Neuron (in vitro differentiated cells): Measurements from ENCODE around the gene SWT1.

Experiments used
- H2AFZ ChIP-seq: one replicate; pipeline ENCODE4 v1.6.1; 2013; ENCODE audit warnings: low read depth, mild to moderate bottlenecking, inconsistent platforms, low read length, moderate library complexity
- H3K27me3 ChIP-seq: one replicate; pipeline ENCODE4 v1.6.1; 2013; ENCODE audit warnings: low read length; ENCODE audit not compliant: insufficient read depth
- H3K36me3 ChIP-seq: one replicate; pipeline ENCODE4 v1.6.1; 2013; ENCODE audit warnings: low read length; ENCODE audit not compliant: insufficient read depth
- H3K4me1 ChIP-seq: one replicate; pipeline ENCODE4 v1.6.1; 2013; ENCODE audit warnings: low read length; ENCODE audit not compliant: insufficient read depth
- H3K4me3 ChIP-seq: 2 replicates; pipeline ENCODE4 v1.5.1; 2013; ENCODE audit warnings: mild to moderate bottlenecking, low read length, moderate library complexity
- H3K9me3 ChIP-seq: one replicate; pipeline ENCODE4 v1.6.1; 2013; ENCODE audit warnings: low read length

Gene SWT1

GRCh38 chr1:185156854-185157598 is at the start of gene SWT1, which contains the start of gene TRMT1L:
Gene SWT1 (plus strand): TSS chr1:185157167. CDS start chr1:185160842, 3,675 bp downstream.
Gene TRMT1L (minus strand): TSS chr1:185156953. CDS start chr1:185156712, 241 bp downstream.
- Histone ChIP-seq H3K4me1 (peaks cover 17% of the 10 kb centered on the region), H3K4me3 (peak within 1 kb of the TSS; percentile 94), H2AFZ (peak within 1 kb of the TSS; percentile 89), H3K9me3 (no peaks in the 10 kb centered on the region), H3K36me3 (no peaks in the 10 kb centered on the region), H3K27me3 (no peaks in the 10 kb centered on the region)

DNA sequence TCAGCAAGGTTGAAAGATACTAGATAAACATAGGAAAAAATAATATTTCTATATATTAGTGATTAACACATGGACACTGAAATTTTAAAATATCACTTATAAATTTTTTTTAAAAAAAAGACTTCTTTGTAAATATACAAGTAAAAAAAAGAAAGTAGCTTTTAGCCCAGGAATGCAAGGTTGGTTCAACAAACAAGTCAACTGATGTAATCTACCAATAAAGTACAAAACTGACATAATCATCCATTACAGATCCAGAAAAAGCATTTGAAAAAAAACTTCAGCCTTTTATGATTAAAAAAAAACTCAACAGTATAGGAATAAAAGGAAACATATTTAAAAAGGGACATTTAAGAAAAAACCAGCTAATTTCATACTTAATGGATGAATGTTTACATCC is 48.6 kb upstream of the SWT1 start:
- H2AFZ ChIP-seq, result no peak overlapping the region
- H3K27me3 ChIP-seq, result no peaks in the 10 kb centered on the region
- H3K9me3 ChIP-seq, result peaks cover 3% of the 10 kb centered on the region
- no peaks in the 10 kb centered on the region for H3K4me1 ChIP-seq
- no peak overlapping the region for H3K4me3 ChIP-seq
- peaks cover 8% of the 10 kb centered on the region for H3K36me3 ChIP-seq

DNA sequence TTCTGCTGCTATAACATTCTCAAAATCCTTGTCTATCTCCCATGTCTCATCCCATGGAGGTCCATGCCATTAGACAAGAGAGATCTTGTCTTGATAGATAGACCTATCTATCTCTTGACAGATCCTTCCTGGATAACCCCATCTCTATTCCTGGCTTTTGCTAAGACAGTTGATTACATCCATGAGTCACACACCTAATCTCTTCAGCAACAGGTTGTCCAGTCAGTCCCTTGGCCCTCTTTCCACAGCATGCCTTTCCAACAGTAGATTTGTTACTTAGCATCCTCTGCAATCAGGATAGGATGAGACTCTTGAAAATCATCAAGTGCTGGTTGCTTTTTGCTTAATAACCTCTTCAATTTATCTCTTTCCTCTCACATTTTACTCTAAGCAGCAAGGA is 46.8 kb upstream of the SWT1 start:
- H3K27me3 ChIP-seq, result no peaks in the 10 kb centered on the region
- no peak overlapping the region for H2AFZ ChIP-seq
- H3K9me3 ChIP-seq, result peaks cover 3% of the 10 kb centered on the region
- H3K36me3 ChIP-seq, result no peaks in the 10 kb centered on the region
- H3K4me1 ChIP-seq, result no peaks in the 10 kb centered on the region
- no peak overlapping the region for H3K4me3 ChIP-seq

- H3K9me3 ChIP-seq, result peaks cover 3% of the 10 kb centered on the region
- no peak overlapping the region for H2AFZ ChIP-seq
- no peaks in the 10 kb centered on the region for H3K4me1 ChIP-seq
- no peak overlapping the region for H3K4me3 ChIP-seq
- H3K36me3 ChIP-seq, result no peaks in the 10 kb centered on the region
- H3K27me3 ChIP-seq, result no peaks in the 10 kb centered on the region
Measured at GRCh38 chr1:185111873-185112272, 45.1 kb upstream of the SWT1 start.

DNA sequence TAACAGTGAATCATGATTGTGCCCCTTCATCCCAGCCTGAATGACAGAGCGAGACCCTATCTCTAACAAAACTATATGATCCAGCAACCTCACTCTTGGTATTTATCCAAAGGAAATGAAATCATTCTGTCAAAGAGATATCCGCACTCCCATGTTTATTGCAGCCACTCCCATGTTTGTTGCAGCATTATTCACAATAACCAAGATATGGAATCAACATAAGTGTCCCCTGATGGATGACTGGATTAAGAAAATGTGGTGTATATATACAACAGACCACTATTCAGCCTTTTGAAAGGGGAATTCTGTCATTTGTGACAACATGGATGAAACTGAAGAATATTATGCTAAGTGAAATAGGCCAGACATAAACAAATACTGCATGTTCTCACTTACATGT is 44.6 kb upstream of the SWT1 start:
- H3K36me3 ChIP-seq, result no peaks in the 10 kb centered on the region
- H3K9me3 ChIP-seq, result peaks cover 3% of the 10 kb centered on the region
- no peak overlapping the region for H3K4me3 ChIP-seq
- no peaks in the 10 kb centered on the region for H3K27me3 ChIP-seq
- H2AFZ ChIP-seq, result no peak overlapping the region
- no peaks in the 10 kb centered on the region for H3K4me1 ChIP-seq

GRCh38 chr1:185129708-185130107 is 27.3 kb upstream of the SWT1 start:
- H3K36me3 ChIP-seq, result peaks cover 41% of the 10 kb centered on the region
- no peak overlapping the region for H2AFZ ChIP-seq

GRCh38 chr1:185132534-185132933 is 24.4 kb upstream of the SWT1 start:
- peaks cover 6% of the 10 kb centered on the region for H3K9me3 ChIP-seq
- H3K4me3 ChIP-seq, result no peak overlapping the region
- no peaks in the 10 kb centered on the region for H3K27me3 ChIP-seq
- peaks cover 43% of the 10 kb centered on the region for H3K36me3 ChIP-seq
- H3K4me1 ChIP-seq, result no peaks in the 10 kb centered on the region
- H2AFZ ChIP-seq, result no peak overlapping the region

More at GRCh38 chr1:185129708-185130107, 27.3 kb upstream of the SWT1 start:
- no peak overlapping the region for H3K4me3 ChIP-seq
- H3K27me3 ChIP-seq, result no peaks in the 10 kb centered on the region
- H3K9me3 ChIP-seq, result peaks cover 6% of the 10 kb centered on the region
- no peaks in the 10 kb centered on the region for H3K4me1 ChIP-seq

GRCh38 chr1:185137896-185138545 is 18.9 kb upstream of the SWT1 start:
- H3K4me1 ChIP-seq, result no peaks in the 10 kb centered on the region
- peaks cover 52% of the 10 kb centered on the region for H3K36me3 ChIP-seq
- no peaks in the 10 kb centered on the region for H3K27me3 ChIP-seq
- H3K9me3 ChIP-seq, result no peaks in the 10 kb centered on the region
- no peak overlapping the region for H2AFZ ChIP-seq
- H3K4me3 ChIP-seq, result no peak overlapping the region

DNA sequence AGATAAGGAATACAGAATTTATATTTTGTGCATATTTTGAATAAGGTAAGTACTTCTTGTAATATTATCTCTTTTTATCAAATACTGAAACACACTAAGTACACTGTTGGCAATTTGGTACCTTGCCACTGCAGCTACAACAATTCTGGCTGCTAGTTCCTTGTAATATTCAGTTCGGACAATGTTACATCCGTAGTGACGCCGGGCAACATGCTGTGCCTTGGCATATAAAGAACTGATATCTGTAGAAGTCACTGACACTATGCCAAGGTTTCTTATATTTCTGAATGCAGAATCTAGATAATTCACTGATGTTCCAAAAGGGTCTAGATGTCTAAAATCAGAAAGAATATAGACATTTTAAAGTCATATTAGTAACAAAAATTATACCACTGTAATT is 17.7 kb upstream of the SWT1 start:
- H3K4me1 ChIP-seq, result no peaks in the 10 kb centered on the region
- H3K4me3 ChIP-seq, result no peak overlapping the region
- peaks cover 52% of the 10 kb centered on the region for H3K36me3 ChIP-seq
- H3K27me3 ChIP-seq, result no peaks in the 10 kb centered on the region
- H2AFZ ChIP-seq, result no peak overlapping the region
- no peaks in the 10 kb centered on the region for H3K9me3 ChIP-seq

GRCh38 chr1:185144233-185144632 is 12.7 kb upstream of the SWT1 start:
- H3K4me1 ChIP-seq, result no peaks in the 10 kb centered on the region
- H3K36me3 ChIP-seq, result peaks cover 53% of the 10 kb centered on the region
- no peak overlapping the region for H3K4me3 ChIP-seq
- no peaks in the 10 kb centered on the region for H3K9me3 ChIP-seq
- no peak overlapping the region for H2AFZ ChIP-seq
- no peaks in the 10 kb centered on the region for H3K27me3 ChIP-seq

GRCh38 chr1:185151215-185151614 is 5.8 kb upstream of the SWT1 start:
- H3K36me3 ChIP-seq, result peaks cover 36% of the 10 kb centered on the region
- H2AFZ ChIP-seq, result no peak overlapping the region
- no peaks in the 10 kb centered on the region for H3K9me3 ChIP-seq
- H3K4me3 ChIP-seq, result no peak overlapping the region
- H3K4me1 ChIP-seq, result peaks cover 8% of the 10 kb centered on the region
- H3K27me3 ChIP-seq, result no peaks in the 10 kb centered on the region

GRCh38 chr1:185152187-185152767 is 4.7 kb upstream of the SWT1 start:
- Histone ChIP-seq H2AFZ (no peak overlapping the region), H3K4me1 (peaks cover 8% of the 10 kb centered on the region), H3K9me3 (no peaks in the 10 kb centered on the region), H3K4me3 (no peak overlapping the region), H3K36me3 (peaks cover 33% of the 10 kb centered on the region), H3K27me3 (no peaks in the 10 kb centered on the region)

DNA sequence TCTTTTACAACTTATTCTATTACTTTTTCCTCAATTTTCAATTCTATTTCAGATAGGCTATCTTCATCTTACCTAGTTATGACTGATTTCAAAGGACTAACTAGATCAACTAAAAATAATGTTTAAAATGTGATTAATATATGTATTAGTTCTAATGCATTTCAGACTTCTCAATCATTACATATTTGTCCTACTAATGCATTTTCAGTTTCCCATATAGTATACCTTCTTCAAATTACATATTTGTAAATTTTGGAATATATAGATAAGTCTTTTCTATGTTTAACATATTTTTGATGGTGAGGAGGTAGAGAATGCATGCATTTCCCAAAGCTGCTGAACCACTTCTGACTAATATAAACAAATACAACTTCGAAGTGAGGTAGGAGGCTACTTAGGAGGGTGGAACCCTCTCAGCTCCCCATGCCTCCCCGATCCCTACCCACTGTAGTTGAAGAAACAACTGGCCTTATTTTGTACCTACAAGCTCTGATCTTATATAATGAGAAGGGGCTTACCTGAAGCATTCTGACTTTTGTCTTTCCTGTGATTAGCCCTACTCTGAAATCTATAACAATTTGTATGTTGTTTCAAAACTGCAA is 2.0 kb upstream of the SWT1 start:
- Histone ChIP-seq H3K27me3 (no peaks in the 10 kb centered on the region), H3K36me3 (peaks cover 10% of the 10 kb centered on the region), H3K4me3 (peak overlapping the region; percentile 94), H3K4me1 (peaks cover 17% of the 10 kb centered on the region), H2AFZ (no peak overlapping the region), H3K9me3 (no peaks in the 10 kb centered on the region)
